NCI-H460 (cell line): ENCODE measurements around the gene PTPRT. TPM values are rescaled to one million over a fixed set of nuclear protein-coding genes. Genes with fewer than 3 reads are reported as not detected.

Source experiments
- DNase-seq: peaks from one replicate; pipeline ENCODE4 v3.0.0-alpha.2; 2016; ENCODE audit warnings: low read depth; ENCODE audit errors: extremely low read depth
- total RNA-seq: library from RNA; depleted of rRNA; stranded (reverse); fragments of >200 nt; shearing (Covaris generic); gene quantifications from 2 replicates; pipeline ENCODE4 v1.2.3, GENCODE V29; 2014

PTPRT gene
- total RNA-seq, 1 experiment from 2014 or later, result not detected

DNA sequence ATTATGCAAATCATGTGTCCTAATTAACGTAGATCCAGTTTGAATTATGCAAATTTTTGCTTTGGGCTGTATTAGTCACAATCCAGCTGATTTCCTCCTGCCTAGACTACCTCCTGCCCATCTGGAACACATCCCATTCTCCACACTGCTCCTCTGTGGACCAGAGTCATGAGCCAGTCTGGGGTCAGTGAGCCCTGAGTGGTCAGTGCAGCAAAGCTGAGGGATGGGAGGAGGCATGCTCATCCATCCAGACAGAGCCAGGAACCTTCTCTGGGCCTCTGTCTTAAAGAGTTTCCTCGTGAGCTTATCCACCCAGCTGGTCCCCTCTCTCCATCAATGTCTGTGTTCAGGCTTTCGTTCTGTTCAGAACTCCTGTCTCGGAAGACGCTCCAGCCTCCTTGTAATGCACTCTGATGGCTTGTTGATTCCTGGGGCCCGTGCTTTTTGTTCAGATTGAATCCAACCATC, 747.8 kb downstream of the PTPRT start:
- no peak for DNase-seq

DNA sequence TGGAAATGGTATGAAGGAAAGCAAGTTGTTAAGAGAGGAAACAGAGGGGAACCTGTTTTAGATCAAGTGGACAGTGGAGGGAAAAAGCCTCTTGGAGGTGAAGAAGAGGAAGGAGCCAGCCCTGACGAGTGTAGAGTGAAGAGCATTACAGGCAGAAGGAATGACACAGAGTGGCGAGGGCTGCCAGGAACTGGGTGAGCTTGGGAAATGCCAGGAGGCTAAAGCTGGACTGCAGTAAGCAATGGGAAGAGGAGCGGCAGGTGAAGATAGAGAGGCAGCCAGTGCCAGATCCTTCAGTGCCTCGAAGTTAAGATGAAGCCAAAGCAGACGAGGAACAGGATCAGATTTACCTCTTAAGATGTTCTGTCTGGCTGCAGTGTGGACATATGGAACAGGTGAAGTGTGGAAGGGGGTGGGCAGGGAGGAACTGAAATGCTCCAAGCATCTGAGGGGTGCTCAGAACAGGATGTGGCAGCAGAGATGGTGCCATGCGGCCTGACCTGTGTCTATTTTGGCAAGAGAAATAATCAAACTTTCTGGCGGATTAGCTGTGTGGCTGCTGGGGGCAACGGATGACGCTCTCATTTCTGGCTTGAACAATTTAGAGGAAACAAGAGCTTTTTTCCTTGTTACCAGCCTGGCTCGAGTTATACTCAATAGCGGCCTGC, 748.4 kb downstream of the PTPRT start:
- no peak for DNase-seq

DNA sequence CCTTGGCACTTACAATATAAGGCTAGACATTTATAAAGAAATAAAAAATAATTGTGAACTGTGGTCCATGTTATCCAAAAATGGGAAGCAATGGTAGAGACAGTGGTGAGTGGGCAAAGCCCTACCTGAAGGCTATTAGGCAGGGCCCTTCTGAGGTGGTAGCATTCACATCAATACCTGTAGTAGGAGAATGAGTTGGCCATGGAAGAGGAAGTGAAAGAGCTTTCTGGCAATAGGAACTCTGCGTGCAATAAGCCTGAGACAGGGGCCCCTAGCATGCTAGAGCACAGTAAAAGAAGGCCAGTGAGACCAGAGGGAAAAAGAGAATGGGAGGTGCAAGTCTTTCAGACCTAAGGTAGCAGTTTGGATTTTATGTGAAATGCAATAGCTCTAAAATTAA, 754.5 kb downstream of the PTPRT start:
- DNase-seq, result no peak

DNA sequence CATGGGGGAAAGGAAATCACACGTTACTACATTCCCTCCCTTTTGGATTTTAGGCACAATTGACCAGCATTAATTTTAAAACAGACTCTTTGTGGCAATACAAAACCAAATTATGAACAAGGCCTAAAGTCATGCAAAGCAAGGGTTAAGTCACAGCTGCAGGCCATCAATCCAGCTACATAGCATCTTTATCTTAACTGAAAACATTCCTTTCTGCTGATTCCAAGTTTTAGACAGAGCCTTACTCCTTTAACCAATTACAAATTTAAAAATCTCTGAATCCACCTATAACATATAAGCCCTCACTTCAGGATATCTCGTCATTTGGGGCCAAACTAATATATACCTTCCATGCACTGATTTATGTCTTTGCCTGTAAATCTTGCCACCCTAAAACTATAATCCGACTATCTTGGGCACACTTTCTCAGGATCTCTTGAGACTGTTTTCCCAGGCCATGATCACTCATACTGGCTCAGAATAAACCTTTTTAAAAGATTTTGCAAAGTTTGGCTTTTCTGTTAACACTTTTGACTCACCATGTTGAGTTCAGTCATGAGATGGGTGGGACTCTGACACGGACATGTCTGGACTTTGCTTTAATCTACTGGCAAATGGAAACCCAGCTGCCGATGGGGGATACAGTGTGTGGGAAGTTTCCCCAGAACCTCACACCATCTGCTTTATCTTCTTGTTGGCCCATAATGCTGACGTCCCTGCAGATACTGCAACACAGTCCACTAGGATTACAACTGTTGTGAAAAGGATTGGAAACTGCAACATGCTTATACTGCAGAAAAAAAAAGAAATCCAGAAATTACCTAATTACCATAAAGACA, 757.0 kb downstream of the PTPRT start:
- no peak for DNase-seq

DNA sequence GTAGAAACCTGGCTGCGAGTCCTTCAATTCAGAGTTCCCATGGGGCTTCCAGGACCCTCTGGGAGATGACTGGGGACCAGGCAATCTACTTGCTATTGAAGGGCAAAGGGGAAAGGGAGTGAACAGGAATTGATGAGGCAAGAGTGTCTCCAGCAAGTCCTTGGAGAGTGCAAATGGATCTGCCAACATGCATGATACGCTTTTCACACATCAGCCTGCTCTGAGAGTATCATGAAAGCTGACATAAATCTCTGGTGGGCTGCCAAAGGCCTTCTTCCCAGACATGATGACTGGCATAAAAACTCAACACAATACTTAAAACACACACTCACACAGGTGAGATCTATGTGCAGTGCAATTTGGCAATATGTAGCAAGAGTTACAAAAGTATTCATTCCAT, 759.1 kb downstream of the PTPRT start:
- no peak for DNase-seq

DNA sequence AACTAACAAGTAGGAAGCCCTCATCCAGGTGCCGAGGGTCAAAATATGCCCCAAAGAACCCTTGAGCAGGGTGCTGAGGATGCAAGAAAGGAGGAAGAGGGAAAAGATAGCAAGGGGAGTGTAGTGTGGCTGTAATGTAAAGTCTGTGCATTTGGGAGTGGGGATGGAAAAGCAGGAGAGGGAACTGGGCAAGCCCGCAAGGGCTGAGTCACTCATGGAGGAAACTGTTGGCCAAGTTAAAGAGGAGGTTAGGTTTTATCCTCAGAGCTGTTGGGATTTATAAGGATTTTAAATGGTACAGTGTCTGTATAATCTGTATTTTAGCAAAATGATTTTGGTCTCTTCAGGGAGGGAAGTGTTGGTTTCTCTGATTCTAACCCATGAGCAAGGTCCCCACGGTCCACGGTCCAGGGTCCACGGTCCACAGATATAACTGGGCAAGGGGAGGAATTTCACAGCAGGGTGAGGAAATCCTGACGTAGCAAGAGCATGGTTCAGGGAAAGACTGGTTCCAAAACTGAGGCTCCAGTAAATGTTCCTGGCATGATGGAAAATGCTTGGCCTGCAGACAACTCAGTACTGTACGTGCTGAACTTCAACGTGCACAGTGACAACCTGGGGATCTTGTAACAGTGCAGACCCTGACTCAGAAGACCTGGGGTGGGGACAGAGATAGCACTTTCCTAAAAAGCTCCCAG, 759.8 kb downstream of the PTPRT start:
- DNase-seq, result no peak

DNA sequence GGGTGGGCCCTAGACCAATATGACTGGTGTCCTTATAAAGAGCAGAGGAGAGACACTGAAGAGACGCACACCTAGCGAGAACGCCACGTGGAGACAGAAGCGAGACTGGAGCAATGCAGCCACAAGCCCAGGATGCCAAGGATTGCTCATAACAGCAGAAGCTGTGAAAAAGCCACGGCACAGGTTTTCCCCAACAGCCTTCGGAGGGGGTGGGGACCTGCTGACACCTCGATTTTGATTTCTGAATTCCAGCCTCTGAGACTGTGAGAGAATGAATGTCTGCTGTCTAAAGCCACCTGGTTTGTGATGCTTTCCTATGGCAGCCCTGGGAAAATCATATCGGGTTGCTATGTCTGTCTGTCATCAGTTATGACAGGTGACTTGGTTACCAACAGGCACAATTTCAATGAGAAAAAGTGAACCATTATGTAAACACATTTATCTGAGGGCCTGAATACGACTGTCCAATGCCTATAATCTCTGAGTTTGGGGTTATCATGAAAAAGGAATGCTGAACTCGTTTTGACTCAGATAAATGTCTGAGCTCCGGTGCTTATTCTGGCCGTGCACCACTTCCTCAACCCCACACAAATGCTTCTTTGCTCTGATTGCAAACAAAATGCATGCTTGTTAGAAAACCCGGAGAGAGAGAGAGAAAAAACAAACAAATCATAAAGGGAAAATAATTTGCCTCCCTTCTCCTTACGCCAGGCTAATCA, 769.7 kb downstream of the PTPRT start:
- no peak for DNase-seq

DNA sequence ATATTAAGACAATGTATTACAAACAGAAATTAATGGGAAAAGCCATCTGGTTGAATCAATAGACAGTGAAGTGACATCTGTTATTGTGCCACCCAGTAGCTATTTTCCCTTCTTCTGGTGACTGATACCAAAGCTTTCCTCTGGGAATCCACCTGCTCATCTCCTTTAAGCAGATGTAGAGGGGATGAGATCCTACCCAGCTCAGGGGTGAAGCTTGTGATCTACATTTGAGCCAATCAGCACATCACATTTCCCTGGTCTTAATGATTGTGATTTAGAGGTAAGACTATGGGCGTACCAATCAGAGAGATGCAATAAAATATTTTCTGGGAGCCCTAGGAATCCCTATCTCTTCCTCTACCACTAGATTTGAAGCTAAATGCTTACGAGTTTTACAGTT, 782.9 kb downstream of the PTPRT start:
- DNase-seq, result no peak

DNA sequence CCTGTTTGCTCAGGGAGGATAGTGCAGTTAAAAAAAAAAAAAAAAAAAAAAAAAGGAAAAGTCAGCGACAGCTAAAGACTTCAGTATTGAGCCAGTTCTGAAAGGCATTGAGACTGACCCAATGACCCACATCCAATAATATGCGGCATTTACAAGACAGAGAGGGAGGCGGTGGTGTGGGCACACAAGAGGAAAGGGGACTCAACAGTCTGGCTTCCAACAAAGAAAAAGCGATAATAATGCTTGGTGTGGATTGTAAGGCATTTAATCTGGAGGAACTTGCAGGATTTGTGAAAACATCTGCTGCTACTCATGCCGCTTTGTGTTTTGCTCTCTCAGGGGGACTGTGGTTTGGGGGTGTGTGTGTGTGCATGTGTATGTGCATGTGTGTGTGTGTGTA, 787.3 kb downstream of the PTPRT start:
- no peak for DNase-seq

DNA sequence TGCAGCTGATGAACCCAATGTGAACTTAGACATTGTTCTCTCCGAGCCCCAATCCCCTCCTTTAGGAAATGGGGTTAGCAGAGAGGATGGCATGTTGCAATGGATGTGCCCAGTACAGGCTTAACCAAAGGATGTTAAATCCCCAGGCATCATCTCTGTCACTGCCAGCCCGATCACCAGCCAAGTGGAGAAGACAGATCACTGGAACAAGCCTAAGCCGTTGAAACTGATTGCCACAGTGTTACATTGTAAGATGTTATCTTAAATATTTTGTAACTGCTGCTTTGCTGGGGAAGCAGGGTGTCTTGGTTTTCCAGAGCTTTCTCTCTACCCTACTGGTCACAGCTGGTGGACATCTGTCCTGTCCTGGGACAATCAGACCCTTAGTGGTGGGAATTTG, 788.1 kb downstream of the PTPRT start:
- DNase-seq, result no peak

DNA sequence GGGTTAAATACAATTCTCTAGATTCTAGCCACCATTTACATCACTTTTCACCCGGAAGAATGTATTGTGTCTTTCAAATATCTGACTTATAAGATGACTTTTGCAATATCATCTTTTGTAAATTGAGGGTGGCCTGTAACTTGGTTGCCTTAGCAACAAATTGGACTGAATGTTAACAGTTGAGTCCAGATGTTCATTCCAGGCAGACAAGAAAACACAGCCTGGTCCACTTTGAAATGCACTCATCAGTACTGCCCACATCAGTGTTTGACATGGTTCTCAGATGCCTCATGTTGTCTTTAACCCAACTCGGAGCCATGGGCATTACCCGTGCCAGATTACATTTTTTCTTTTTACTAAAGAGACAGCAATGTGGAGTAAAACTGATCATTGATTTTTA, 789.9 kb downstream of the PTPRT start:
- no peak for DNase-seq

DNA sequence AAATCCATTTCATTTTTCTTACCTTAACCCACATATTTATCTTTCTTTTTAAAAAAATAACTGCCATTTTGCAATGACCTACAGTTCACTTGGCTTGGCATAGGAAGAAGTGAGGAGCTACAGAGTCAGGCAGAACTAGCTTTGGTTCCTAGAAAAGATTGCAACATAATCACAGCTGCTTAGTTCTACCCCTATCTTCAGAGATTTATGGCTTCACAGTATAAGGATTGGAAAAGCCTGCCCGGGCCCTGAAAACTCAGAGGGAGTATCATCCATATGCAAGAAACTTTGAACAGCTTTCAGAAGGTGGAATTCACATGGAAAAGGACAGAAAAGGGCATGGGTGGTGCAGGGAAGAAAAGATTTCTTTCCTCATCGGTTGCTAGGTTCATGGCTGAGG, 797.3 kb downstream of the PTPRT start:
- no peak for DNase-seq

DNA sequence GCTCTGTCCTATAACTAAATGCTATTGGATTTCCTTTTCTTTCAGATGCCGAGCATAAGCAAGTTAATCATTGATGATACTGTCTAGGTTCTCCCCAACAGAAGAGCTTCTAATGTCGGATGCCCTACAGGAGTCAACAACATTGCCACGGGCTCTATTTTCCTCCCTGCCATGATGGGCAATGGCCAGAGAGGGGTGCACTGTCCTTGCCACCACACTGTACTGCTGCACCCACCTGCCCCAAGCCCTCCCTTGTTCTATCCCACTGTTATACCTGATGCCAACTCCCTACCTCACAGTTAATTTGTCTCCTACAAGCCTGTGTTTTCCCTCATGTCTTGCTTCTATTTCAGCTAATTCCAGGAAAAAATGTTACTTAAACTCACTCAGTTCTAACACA, 797.9 kb downstream of the PTPRT start:
- DNase-seq, result no peak

DNA sequence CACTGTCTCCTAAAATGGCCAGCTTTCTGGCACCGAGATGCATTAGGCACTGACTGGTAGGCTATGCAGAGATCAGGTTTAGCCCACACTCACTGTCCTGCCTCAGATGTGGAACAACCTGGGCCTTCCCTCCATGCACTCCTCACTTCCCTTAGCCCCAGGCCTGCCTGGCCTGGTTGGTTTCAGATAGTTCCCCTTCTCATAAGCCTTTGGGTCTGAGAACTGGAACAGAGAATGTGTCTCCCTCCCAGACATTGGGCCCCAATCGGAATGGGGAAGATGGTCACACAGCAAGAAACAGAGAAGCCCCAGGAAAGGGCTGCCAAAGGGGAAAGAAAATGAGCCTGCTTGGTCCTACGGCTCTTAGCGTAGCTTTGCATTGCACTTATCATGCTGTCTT, 809.4 kb downstream of the PTPRT start:
- DNase-seq, result no peak

DNA sequence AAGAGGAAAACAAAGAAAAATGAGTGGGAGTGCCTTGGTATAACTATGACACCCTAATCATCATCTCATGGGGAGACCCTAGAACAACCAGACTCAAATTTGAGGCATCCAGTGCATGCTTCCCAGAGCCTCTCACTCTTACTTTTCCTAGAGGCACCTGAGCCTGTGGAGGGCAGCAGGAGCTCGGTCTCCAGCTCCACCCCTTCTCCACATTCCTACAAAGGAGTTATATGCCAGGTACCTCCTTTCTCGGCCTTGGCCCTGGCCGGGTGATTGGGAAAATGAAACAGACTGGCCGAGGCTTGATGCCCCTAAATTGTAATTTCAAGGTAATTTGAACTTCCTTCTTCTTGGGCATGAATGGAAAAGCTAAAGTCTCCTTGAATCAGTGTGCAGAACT, 810.3 kb downstream of the PTPRT start:
- DNase-seq, result no peak

DNA sequence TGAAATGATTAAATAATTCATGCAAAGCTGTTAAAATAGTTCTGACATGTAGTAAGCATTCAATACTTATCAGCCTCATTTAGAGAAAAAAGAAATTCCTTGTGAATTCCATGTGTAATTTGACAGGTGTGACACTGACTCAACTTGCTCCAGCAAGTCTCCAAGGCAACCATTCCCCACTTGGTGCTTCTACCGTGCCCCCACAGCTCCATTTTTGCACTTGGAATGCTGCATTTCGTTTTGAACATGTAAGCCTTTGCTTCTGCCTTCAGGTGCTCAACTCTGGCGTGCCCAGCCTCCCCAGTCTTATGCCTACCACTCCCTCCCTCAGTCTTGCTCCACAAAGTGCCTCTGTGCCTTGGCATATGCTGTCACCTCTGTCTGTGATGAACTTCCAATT, 810.9 kb downstream of the PTPRT start:
- no peak for DNase-seq

DNA sequence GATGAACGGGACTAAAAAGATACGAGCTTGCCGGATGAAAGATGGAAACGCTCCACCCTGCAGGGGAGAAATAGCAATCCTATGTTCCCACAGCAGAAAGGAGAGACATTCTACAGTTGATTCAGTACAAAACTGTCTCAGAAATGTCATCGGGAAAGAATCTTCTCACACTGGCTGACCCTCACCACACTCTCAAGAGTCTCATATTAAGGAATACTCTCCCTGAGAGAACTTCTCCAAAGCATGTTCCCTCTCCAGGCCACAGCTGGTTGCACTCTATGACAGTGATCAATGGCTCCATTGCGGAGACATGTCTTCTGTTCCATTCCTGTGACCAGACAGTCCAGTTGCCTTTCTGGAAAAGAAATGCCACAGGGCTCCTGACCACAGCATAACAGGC, 813.6 kb downstream of the PTPRT start:
- DNase-seq, result no peak

DNA sequence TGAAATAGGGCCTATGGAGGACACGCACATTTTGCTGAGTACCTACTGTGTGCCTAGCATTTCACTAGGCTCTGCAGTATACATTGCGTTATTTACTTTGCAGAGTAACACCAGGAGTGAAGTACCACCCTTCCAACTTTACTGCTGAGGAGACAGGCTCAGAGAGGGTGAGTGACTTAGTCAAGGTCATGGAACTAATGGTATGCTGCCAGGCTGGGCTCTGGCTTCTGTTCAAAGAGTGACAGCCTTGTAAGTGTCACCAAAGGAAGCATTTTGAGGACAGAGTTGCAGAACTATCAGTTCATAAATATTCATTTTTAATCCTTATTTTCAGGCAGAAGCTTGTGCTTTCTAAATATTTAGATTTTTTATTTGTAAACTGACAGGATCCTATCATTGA, 816.7 kb downstream of the PTPRT start:
- no peak for DNase-seq

DNA sequence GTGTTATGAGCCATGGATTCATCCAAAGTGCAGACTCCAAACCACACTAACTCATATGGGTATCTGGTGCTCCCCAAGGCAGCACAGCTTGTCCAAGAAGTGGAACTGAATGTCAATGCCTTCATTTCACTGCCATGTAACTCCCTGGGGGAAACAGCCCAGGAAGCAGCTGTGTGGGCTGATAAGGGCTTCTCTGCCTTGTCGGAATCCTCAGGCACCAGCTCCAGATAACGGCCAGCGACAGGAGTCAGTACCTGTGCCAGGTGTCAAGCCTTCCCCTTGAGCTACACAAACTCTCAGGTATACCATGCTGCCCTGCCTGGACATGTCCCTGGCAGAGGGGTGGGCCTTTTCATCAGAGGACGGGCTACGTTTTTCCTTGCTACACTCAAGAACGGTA, 819.6 kb downstream of the PTPRT start:
- DNase-seq, result no peak

DNA sequence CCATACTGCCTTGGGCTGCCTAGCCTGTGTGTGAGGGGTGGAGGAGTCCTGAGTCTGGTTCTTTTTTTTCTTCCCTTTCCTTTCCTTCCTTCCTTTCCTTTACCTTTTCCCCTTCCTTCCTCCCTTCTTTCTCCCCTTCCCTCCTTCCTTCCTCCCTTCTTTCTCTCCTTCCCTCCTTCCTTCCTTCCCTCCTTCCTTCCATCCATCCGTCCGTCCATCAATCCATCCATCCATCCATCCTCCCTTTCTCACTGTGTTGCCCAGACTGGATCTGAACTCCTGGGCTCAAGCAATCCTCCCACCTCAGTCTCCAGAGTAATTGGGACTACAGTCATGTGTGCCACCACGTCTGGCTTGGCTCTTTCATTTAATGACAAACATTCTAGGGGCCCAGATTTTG, 820.8 kb downstream of the PTPRT start:
- no peak for DNase-seq

DNA sequence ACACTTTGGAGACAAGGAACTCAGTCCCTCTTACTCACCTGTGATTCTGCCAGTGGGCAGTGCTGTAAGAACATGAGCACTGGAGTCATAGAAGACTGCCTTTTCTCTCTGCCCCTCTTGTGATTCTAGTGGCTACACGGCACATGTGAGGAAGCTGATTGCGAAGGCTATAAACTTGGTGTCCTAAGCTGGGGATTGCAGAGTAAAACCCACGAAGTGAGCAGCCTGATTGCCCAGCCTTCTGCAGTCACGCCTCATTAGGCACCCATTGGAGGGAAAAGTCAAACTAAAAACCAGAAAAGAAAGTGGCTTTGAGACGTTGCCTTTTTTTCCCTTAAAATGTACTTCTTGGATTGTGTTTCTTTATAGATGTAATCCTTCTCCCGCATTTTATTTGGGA, 823.1 kb downstream of the PTPRT start:
- no peak for DNase-seq
